Activated T-helper 1 cell treated with anti-CD3 and anti-CD28 coated beads, Interleukin-2, amount 50 U/mL, for 16 hours (primary cell): ENCODE measurements around the gene ABCC11.
"Not testable (repeated sequence)": the region's sequence is repeated elsewhere in the genome, so short reads cannot be mapped to it uniquely, and the experiment has no call there.

Experiments used
- DNase-seq, 2 donors: peaks; one replicate each; pipeline ENCODE4 v3.0.0-alpha.2; 2020; ENCODE audit warnings: low read depth in 1 of 2, low spot score in 1 of 2

Gene ABCC11

GRCh38 chr16:48204825-48205151 is 42.6 kb downstream of the ABCC11 start:
- no peak for DNase-seq

GRCh38 chr16:48203974-48204824 is 43.1 kb downstream of the ABCC11 start:
- no peak for DNase-seq

- no peak for DNase-seq
These were observed 45.7 kb downstream of the ABCC11 start for GRCh38 chr16:48201515-48202201.

GRCh38 chr16:48197294-48197693 is 50.0 kb downstream of the ABCC11 start:
- no peak for DNase-seq

- DNase-seq, result no peak
These were observed 52.3 kb downstream of the ABCC11 start for GRCh38 chr16:48194828-48195556.

- no peak for DNase-seq
These were observed 53.5 kb downstream of the ABCC11 start for GRCh38 chr16:48193846-48194245.

GRCh38 chr16:48188449-48189102 is 58.8 kb downstream of the ABCC11 start:
- DNase-seq, result no peak

GRCh38 chr16:48187779-48188178 is 59.6 kb downstream of the ABCC11 start:
- no peak for DNase-seq

GRCh38 chr16:48184681-48185080 is 62.7 kb downstream of the ABCC11 start:
- DNase-seq, result no peak

GRCh38 chr16:48182979-48183537 is 64.3 kb downstream of the ABCC11 start:
- DNase-seq, result no peak

GRCh38 chr16:48181746-48182520 is 65.4 kb downstream of the ABCC11 start:
- not testable (repeated sequence) for DNase-seq

GRCh38 chr16:48180868-48181480 is 66.4 kb downstream of the ABCC11 start:
- no peak for DNase-seq

GRCh38 chr16:48176635-48177408 is 70.5 kb downstream of the ABCC11 start:
- no peak for DNase-seq

- DNase-seq, result no peak
These were observed 73.5 kb downstream of the ABCC11 start for GRCh38 chr16:48173889-48174288.

- DNase-seq, result no peak
These were observed 74.7 kb downstream of the ABCC11 start for GRCh38 chr16:48172682-48173081.

- DNase-seq, result no peak
These were observed 77.4 kb downstream of the ABCC11 start for GRCh38 chr16:48169896-48170295.

- no peak for DNase-seq
These were observed 79.3 kb downstream of the ABCC11 start for GRCh38 chr16:48168075-48168474.

- DNase-seq, result not testable (repeated sequence)
These were observed 80.7 kb downstream of the ABCC11 start for GRCh38 chr16:48166617-48167016.

- no peak for DNase-seq
These were observed 81.3 kb downstream of the ABCC11 start for GRCh38 chr16:48165961-48166578.
